HepG2 (cell line): ENCODE results near the gene DPY19L3. TPM values are rescaled to one million over a fixed set of nuclear protein-coding genes. Genes with fewer than 3 reads are reported as not detected.

ENCODE experiments used
- EEA1 ChIP-seq: sonication (generic); formaldehyde crosslinking; IDR thresholded peaks from 2 replicates; pipeline ENCODE4 v1.5.1; 2020; ENCODE audit warnings: mild to moderate bottlenecking, missing genetic modification reagents, borderline replicate concordance
- KLF12 ChIP-seq: sonication (generic); formaldehyde crosslinking; IDR thresholded peaks from 2 replicates; pipeline ENCODE4 v1.4.0; 2020; ENCODE audit warnings: missing genetic modification reagents, borderline replicate concordance
- PRMT3 ChIP-seq: sonication (generic); formaldehyde crosslinking; IDR thresholded peaks from 2 replicates; pipeline ENCODE4 v1.8.1; 2022; ENCODE audit warnings: low read depth, mild to moderate bottlenecking, moderate library complexity, missing genetic modification reagents, borderline replicate concordance
- TP53 ChIP-seq: sonication (generic); formaldehyde crosslinking; conservative IDR thresholded peaks from 2 replicates; pipeline ENCODE4 v1.4.0; 2020; ENCODE audit warnings: missing genetic modification reagents
- ZEB1 ChIP-seq: IDR thresholded peaks from 2 replicates; pipeline ENCODE4 v1.6.1; 2012; ENCODE audit warnings: mild to moderate bottlenecking, low read depth, inconsistent platforms; ENCODE audit not compliant: insufficient replicate concordance
- ZNF121 ChIP-seq: sonication (generic); formaldehyde crosslinking; IDR thresholded peaks from 2 replicates; pipeline ENCODE4 v1.5.0; 2020; ENCODE audit warnings: mild to moderate bottlenecking, missing genetic modification reagents
- ZNF556 ChIP-seq: sonication (generic); formaldehyde crosslinking; IDR thresholded peaks from 2 replicates; pipeline ENCODE4 v1.4.0; 2020; ENCODE audit warnings: mild to moderate bottlenecking, missing genetic modification reagents, borderline replicate concordance
- ZNF766 ChIP-seq: sonication (generic); formaldehyde crosslinking; IDR thresholded peaks from 2 replicates; pipeline ENCODE4 v1.5.0; 2020; ENCODE audit warnings: missing genetic modification reagents, borderline replicate concordance
- polyA plus RNA-seq, 8 experiments: library from polyadenylated mRNA; depleted of rRNA in 3 of 8; stranded (reverse) in 7 of 8; unstranded in 1 of 8; fragments of >200 nt; fragmentation: Illumina TruSeq in 4 of 8; extraction: Trizol in 4 of 8; gene quantifications; 2 replicates each; pipeline versions ENCODE4 v1.2.1 to v1.2.3, GENCODE V29; 2011 to 2016; ENCODE audit warnings: low read depth in 4 of 8, missing spikeins in 1 of 8, mixed read lengths in 1 of 8; ENCODE audit not compliant: insufficient read depth in 1 of 8
- total RNA-seq, 5 experiments: library from RNA; depleted of rRNA; stranded (reverse); fragments of >200 nt; fragmentation: Illumina TruSeq; extraction: Trizol; gene quantifications; 2 replicates each; pipeline ENCODE4 v1.2.3, GENCODE V29; 2016; ENCODE audit warnings: low read depth in 1 of 5
- TF ChIP-seq, protein P1 (sequence below), 2 experiments: sonication (generic) in 1 of 2; formaldehyde crosslinking in 1 of 2; IDR thresholded peaks; 2 replicates each; pipeline versions ENCODE4 v1.4.0 to v1.6.1; 2016 to 2020; ENCODE audit warnings: borderline replicate concordance in 1 of 2, low read depth in 1 of 2, mild to moderate bottlenecking in 1 of 2, missing genetic modification reagents in 1 of 2

The DPY19L3 gene
- total and polyA plus RNA-seq, 2 of the 13 experiments (the other 11 are each of a cell fraction or from before 2014, with no cell fraction given): 21.6 to 25.2 TPM

DNA sequence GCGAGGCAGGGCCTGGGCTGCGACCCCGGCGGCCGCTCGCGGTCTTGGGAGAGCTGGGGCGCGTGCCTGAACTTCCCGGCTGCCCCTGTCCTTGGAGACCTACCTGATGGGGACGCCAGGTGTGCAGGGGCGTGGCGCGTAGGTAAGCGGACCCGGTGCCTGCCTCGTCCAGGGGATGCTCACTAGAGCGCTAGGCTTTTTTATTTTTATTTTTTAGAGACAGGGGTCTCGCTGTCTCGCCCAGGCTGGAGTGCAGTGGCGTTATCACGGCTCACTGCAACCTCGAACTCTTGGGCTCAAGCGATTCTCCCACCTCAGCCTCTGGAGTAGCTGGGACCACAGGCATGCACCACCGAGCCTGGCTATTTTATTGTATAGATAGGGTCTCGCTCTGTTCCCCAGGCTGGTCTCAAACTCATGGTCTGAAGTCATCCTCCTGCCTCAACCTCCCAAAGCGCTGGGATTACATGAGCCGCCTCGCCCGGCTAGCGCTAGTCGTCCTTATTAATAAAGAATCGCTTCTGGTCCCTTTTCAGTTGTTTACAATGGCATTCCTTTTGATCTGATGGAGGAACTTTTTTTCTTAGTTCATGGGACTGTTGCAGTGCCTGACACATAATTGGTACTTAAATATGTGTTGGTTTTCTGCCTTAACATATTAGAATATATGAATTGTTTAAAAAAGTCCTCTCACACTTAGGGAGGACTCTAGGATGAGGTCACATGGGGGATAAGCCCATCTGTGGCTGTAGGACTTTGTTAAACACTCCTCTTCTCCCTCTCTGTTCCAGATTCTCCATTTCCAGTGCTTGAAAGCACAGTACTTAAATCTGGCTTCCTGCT, 812 bp downstream of the DPY19L3 start (continued):
- TF ChIP-seq, protein P1, sequence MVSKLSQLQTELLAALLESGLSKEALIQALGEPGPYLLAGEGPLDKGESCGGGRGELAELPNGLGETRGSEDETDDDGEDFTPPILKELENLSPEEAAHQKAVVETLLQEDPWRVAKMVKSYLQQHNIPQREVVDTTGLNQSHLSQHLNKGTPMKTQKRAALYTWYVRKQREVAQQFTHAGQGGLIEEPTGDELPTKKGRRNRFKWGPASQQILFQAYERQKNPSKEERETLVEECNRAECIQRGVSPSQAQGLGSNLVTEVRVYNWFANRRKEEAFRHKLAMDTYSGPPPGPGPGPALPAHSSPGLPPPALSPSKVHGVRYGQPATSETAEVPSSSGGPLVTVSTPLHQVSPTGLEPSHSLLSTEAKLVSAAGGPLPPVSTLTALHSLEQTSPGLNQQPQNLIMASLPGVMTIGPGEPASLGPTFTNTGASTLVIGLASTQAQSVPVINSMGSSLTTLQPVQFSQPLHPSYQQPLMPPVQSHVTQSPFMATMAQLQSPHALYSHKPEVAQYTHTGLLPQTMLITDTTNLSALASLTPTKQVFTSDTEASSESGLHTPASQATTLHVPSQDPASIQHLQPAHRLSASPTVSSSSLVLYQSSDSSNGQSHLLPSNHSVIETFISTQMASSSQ (IDR thresholded peaks at IDR 0.05; ENCODE audit: low read depth): no peak
- TF ChIP-seq, protein P1 (CRISPR knock-in tag; IDR thresholded peaks at IDR 0.05; ENCODE audit: borderline replicate concordance): no peak
- 0 out of 2 replicates have a peak, but pooled peaks have one; percentile 17 for TF ChIP-seq PRMT3 (CRISPR knock-in tag)
- TF ChIP-seq ZNF556: no peak
- 0 out of 2 replicates have a peak, but pooled peaks have one; percentile 46 for TF ChIP-seq KLF12
- TF ChIP-seq EEA1: peak; percentile 32; the same call in 1 of the 2 replicates
- TF ChIP-seq ZNF121: peak; percentile 74
- 0 out of 2 replicates have a peak, but pooled peaks have one; percentile 5 for TF ChIP-seq ZNF766 (CRISPR knock-in tag)
- TF ChIP-seq TP53 (CRISPR knock-in tag): no peak
- TF ChIP-seq ZEB1: peak; percentile 89
